Stimulated activated CD4-positive, alpha-beta T cell treated with anti-CD3 and anti-CD28 coated beads, Interleukin-15, amount 100 ng/mL, for 24 hours (primary cell): ENCODE measurements around the gene BCL2L13.

Source experiments
- DNase-seq: peaks from one replicate; pipeline ENCODE4 v3.0.0-alpha.2; 2020

Gene BCL2L13, protein sequence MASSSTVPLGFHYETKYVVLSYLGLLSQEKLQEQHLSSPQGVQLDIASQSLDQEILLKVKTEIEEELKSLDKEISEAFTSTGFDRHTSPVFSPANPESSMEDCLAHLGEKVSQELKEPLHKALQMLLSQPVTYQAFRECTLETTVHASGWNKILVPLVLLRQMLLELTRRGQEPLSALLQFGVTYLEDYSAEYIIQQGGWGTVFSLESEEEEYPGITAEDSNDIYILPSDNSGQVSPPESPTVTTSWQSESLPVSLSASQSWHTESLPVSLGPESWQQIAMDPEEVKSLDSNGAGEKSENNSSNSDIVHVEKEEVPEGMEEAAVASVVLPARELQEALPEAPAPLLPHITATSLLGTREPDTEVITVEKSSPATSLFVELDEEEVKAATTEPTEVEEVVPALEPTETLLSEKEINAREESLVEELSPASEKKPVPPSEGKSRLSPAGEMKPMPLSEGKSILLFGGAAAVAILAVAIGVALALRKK

DNA sequence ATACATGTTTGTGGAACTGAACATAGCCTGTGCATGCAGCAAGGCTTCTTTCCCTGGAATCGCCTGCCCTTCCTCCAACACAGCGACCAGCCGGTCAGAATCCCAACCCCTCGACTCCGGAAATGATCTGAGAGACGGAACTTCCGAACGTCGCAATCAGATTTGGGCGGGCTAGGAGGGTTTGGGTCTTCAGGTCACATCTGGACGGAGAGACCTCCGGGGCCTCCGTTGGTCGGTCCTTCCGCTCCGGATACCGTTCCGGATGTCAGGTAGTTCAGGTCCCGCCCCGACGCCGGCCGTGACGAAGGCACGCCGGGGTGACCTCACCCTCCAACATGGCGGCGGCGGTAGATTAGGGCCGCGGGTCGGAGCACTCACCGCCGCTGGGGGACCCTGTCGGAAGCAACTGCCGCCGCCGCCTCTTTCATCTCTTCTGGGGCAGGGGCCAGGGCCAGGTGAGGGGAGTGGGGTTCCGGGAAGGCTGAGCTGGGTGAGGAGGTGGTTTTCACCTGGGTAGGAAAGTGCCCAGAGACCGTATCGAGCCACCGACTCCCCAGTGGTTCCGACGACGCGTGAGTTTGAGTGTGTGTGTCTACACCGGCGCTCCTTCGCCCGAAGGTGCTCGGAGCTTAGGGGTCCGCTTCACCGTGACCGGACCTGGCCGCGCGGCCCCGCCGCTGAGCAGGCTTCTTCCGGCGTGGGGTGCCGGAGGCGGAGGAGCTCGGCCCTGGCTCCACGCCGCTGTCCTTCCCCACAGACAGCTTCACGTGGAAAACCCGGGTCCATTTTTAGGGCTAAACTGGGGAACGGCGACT lies at the start of gene BCL2L13:
Gene BCL2L13 (plus strand): TSS at position 326 of the 815 bp plus-strand sequence. CDS start 16,955 bp downstream, outside the sequence.
- peak; percentile 93 for DNase-seq

DNA sequence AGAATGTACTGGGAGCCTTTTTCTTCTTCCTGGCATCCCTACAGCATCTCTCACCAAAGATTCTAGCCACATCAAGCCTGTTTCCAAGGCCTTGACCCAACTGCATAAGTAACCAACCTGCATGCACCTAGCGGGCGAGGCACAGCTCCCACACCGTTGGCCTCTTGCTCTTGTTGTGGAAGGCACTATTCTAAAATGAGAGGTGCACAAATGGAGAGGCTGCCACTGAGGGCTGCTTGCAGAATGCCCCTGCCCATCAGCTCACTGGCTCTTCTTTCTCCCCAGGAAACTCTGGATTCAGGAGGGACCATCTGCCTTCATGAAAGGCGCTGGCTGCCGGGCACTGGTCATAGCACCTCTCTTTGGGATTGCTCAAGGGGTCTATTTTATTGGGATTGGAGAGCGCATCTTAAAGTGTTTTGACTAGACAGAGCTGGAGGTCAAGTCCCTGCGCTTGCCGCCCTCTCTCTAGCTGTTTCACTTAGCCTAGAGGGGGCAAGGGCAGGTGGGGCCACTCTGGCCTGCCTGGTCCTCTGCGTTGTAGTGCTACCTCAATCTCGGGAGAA lies 48.7 kb upstream of the BCL2L13 start:
- no peak for DNase-seq

GRCh38 chr22:17590586-17590985 lies 48.0 kb upstream of the BCL2L13 start:
- no peak for DNase-seq

GRCh38 chr22:17592201-17592600 lies 46.4 kb upstream of the BCL2L13 start:
- DNase-seq = no peak

- no peak for DNase-seq
Measured at GRCh38 chr22:17596226-17596625, 42.3 kb upstream of the BCL2L13 start.

DNA sequence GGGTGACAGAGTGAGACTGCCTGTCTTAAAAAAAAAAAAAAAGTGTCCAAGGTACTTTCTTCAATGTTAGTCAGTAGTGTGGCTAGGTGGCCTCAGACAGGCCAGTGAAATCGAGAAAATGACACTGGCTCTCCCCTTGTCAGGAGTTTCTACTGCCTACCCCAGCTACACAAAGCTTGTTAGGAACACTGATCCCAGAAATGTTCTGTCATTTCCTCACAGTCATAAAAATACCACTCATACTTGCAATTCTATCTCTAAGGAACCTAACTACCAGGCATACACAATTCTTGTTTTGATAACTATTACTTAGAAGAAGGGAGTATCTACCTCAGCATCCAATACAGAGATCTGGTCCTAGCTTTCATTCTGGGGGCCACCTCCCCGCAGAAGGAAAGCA lies 41.3 kb upstream of the BCL2L13 start:
- no peak for DNase-seq

GRCh38 chr22:17598318-17598717 lies 40.2 kb upstream of the BCL2L13 start:
- no peak for DNase-seq

DNA sequence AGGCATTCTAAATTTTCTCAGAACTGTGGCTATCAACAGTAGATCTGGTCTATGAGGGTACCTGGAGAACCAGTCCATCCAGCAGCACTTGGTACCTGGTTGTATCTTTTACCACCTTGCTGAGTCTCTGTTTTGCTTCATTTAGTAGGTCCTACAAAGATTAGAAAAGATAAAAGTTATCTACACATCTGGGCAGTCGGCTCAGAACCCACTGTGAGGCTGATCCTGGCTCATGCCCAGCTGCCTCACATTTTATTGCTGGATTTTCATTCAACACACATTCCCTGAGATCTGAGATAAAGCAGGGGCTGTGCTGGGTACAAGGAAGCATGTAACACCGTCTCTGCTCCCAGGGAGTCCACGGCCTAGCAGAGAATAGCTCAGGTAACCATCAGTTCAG lies 37.5 kb upstream of the BCL2L13 start:
- no peak for DNase-seq

DNA sequence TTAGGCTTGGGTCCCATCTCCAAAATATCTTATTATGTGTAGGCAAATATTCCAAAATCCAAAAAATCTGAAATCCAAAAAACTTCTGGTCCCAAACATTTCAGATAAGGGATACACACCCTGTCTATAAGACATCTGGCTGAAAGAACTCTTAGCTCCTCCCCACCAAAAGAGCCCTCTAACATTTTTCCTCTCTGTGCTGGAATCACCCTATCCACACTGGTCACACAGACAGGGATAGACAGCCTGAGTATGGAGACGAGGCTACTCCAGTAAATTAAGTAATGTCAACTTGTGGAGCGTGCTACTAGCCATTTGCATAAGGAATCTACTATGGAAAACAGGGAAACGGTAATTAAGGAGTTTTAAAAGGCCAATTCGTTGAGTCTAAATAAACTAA lies 34.9 kb upstream of the BCL2L13 start:
- no peak for DNase-seq

- DNase-seq = no peak
Measured at GRCh38 chr22:17606496-17606895, 32.1 kb upstream of the BCL2L13 start.

GRCh38 chr22:17607891-17608521 lies 30.6 kb upstream of the BCL2L13 start:
- DNase-seq = no peak

DNA sequence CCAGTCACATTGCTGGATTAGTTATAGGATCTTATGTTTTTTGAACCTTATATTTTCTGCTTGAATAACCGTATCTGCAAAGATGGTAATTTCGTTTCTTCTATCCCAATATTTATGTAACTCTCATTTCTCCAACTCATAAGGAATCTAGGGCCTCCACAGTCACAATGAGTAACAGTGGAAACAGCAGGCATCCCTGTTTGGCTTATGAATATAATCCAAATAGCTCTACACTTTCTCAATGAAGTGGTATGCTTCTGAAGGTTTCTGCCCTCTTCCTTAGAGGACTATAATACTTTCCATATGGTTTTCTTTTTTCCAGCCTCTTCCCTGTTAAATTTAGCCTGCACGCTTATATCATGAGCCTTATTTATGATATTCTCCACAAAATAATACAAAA lies 26.5 kb upstream of the BCL2L13 start:
- no peak for DNase-seq

DNA sequence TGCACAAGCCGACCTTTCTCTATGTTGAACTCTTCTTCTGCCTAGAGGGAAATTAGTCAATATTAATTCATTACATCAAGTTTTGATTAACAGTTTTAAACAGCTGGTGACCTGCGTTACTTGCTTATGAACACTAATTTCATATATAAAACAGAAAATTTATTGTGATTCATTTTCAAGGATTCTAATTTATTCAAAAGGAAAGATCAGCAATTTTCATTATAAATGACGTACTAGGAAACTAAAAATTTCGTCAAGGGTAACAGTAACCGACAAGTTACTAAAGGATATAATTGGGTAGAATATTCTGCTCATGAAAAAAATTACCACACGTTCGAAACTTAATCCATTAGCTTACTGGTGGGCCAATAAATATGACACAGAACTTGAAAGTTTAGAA lies 25.3 kb upstream of the BCL2L13 start:
- no peak for DNase-seq

DNA sequence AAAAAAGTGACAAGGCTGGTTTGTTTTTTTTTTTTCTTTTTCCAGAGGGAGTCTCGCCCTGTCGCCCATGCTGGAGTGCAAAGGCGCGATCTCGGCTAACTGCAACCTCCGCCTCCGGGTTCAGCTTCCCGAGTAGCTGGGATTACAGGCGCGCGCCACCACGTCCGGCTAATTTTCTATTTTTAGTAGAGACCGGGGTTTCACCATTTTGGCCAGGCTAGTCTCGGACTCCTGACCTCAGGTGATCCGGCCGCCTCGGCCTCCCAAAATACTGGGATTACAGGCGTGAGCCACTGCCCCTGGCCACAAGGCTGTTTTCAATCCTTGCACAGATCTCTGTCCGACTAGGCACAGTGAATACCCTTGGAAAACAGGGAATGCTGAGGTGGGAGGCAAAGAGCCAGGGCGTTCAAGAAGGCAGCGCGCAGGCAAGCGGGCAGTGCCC lies 10.6 kb upstream of the BCL2L13 start:
- no peak for DNase-seq

DNA sequence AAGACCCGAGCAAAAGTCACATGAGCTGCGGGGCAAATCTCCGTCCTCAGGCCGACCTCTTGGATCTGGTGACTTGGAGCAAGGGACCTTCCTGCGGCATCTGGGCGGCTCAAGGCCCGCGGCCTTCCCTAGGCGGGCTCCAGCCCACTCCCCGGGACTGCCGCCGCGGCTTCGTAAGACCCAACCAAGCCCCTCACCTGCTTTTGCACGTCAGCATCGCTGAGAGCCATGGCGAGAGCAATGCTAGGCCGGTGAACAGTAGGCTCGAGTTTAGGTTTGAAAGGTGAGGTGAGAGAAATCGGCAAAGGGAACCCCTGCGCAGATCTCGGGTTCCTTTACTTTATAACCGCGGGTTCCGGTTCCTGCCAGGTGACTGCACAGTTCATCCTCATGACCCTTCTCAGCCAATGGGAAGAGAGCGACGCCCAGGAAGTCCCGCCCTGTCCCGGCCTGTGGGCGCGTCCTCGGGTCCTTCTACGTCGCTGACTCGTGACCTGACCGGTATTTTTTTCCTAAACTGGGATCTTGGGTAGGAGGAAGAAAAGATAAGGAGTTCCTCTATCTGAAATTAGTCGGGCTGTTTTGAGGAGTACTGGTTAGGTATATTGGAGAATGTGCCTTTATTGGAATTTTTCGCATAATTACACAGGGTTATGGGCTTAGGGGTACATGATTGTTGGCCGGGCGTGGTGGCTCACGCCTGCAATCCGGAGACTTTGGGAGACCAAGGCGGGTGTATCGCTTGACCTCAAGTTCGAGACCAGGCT lies 10.0 kb upstream of the BCL2L13 start, which contains the start of gene ATP6V1E1:
Gene ATP6V1E1 (minus strand): TSS at position 344 of the 767 bp plus-strand sequence. CDS start 114 bp downstream, at position 230.
- DNase-seq = peak; percentile 95

DNA sequence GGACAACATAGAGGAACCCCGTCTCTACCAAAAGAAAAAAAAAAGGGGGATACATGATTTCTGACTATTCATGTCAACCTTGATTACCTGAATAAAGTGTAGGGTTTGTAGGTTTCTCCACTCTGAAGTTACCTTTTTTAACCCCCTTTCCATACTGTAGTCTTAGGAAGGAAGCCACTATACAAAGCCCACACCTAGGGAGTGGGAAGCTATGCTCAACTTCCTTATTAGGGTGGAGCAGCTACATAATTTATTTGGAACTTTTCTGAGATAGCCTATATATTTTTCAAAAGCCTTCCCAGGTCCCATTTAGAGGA lies 9.4 kb upstream of the BCL2L13 start:
- no peak for DNase-seq

GRCh38 chr22:17629641-17630040 lies 8.9 kb upstream of the BCL2L13 start:
- no peak for DNase-seq

DNA sequence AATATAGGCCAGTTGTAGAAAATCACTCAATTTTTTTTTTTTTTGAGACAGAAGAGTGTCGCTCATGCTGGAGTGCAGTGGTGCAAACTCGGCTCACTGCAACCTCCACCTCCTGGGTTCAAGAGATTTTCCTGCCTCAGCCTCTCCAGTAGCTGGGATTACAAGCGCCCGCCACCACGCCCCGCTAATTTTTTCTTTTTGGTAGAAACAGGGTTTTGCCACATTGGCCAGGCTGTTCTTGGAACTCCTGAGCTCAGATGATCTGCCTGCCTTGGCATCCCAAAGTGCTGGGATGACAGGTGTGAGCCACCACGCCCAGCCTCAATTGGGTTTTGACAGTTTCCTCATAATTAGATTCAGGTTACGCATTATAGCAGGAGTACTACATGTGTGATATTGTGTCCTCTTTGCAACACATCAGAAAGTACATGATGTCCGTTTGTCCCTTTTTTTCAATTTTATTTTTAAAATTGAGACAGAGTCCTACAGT lies 7.4 kb upstream of the BCL2L13 start:
- no peak for DNase-seq

GRCh38 chr22:17633217-17633997 lies 5.2 kb upstream of the BCL2L13 start:
- DNase-seq = no peak

GRCh38 chr22:17633998-17634323 lies 4.6 kb upstream of the BCL2L13 start:
- no peak for DNase-seq

GRCh38 chr22:17634696-17635095 lies 3.9 kb upstream of the BCL2L13 start:
- no peak for DNase-seq
